Mesendoderm (in vitro differentiated cells): ENCODE measurements around the gene SUCO.
"Not testable (repeated sequence)": the region's sequence is repeated elsewhere in the genome, so short reads cannot be mapped to it uniquely, and the experiment has no call there.

Source experiments
- DNase-seq: peaks from one replicate; pipeline ENCODE4 v3.0.0; 2013
- H2AK5ac ChIP-seq: 2 replicates; pipeline ENCODE4 v1.6.1; 2013; ENCODE audit warnings: low read length, inconsistent platforms
- H2BK120ac ChIP-seq: 2 replicates; pipeline ENCODE4 v1.6.1; 2013; ENCODE audit warnings: low read depth, mild to moderate bottlenecking, low read length, moderate library complexity, mixed read lengths
- H2BK15ac ChIP-seq: replicated peaks from 2 replicates; pipeline ENCODE4 v1.6.1; 2013; ENCODE audit warnings: low read depth, mild to moderate bottlenecking, moderate library complexity
- H2BK5ac ChIP-seq: 2 replicates; pipeline ENCODE4 v1.6.1; 2013; ENCODE audit warnings: low read length, inconsistent platforms
- H3K18ac ChIP-seq: 2 replicates; pipeline ENCODE4 v1.6.1; 2013; ENCODE audit warnings: mild to moderate bottlenecking, low read length, mixed read lengths
- H3K23ac ChIP-seq: one replicate; pipeline ENCODE4 v1.6.1; 2013; ENCODE audit warnings: low read length
- H3K27ac ChIP-seq: 2 replicates; pipeline ENCODE4 v1.5.1; 2013; ENCODE audit warnings: low read depth, mild to moderate bottlenecking, inconsistent platforms, low read length, moderate library complexity
- H3K27me3 ChIP-seq: 2 replicates; pipeline ENCODE4 v1.6.1; 2013; ENCODE audit warnings: low read length, control low read depth, mild to moderate bottlenecking, inconsistent platforms; ENCODE audit not compliant: insufficient read depth, poor library complexity
- H3K36me3 ChIP-seq: 2 replicates; pipeline ENCODE4 v1.6.1; 2013; ENCODE audit warnings: low read length, inconsistent platforms; ENCODE audit not compliant: control insufficient read depth, insufficient read depth
- H3K4ac ChIP-seq: one replicate; pipeline ENCODE4 v1.6.1; 2013; ENCODE audit warnings: low read depth, mild to moderate bottlenecking, low read length, moderate library complexity
- H3K4me1 ChIP-seq: 2 replicates; pipeline ENCODE4 v1.6.1; 2013; ENCODE audit warnings: low read depth, low read length, inconsistent platforms; ENCODE audit not compliant: control insufficient read depth
- H3K4me2 ChIP-seq: 2 replicates; pipeline ENCODE4 v1.6.1; 2013; ENCODE audit warnings: low read length
- H3K4me3 ChIP-seq: 2 replicates; pipeline ENCODE4 v1.5.1; 2013; ENCODE audit warnings: mild to moderate bottlenecking, low read length
- H3K56ac ChIP-seq: one replicate; pipeline ENCODE4 v1.6.1; 2013; ENCODE audit warnings: low read length
- H3K79me1 ChIP-seq: 2 replicates; pipeline ENCODE4 v1.6.1; 2013; ENCODE audit warnings: low read length, inconsistent platforms
- H3K79me2 ChIP-seq: 2 replicates; pipeline ENCODE4 v1.6.1; 2013; ENCODE audit warnings: mild to moderate bottlenecking, low read length; ENCODE audit not compliant: control insufficient read depth, insufficient read depth
- H3K9ac ChIP-seq: 2 replicates; pipeline ENCODE4 v1.6.1; 2013; ENCODE audit warnings: low read length, inconsistent platforms
- H4K5ac ChIP-seq: one replicate; pipeline ENCODE4 v1.6.1; 2013; ENCODE audit warnings: low read length
- H4K8ac ChIP-seq: one replicate; pipeline ENCODE4 v1.6.1; 2013; ENCODE audit warnings: low read depth, mild to moderate bottlenecking, control low read depth, low read length, moderate library complexity
- WGBS: extraction: QIAGEN DNeasy Blood & Tissue Kit; methylation state at CpG from one replicate; pipeline ENCODE4 v1.1.7; 2013; ENCODE audit warnings: low lambda C conversion rate, missing lambda C conversion rate; ENCODE audit not compliant: insufficient coverage; ENCODE audit errors: extremely low coverage; 5-methylcytosine and 5-hydroxymethylcytosine counted together

The SUCO gene

DNA sequence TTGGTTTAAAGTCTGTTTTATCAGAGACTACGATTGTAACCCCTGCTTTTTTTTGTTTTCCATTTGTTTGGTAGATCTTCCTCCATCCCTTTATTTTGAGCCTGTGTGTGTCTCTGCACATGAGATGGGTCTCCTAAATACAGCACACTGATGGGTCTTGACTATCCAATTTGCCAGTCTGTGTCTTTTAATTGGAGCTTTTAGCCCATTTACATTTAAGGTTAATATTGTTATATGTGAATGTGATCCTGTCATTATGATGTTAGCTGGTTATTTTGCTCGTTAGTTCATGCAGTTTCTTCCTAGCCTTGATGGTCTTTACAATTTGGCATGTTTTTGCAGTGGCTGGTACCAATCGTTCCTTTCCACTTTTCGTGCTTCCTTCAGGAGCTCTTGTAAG, 62.1 kb downstream of the SUCO start:
- H3K9ac ChIP-seq, H3K23ac ChIP-seq, H3K27ac ChIP-seq, H2BK120ac ChIP-seq, H2BK15ac ChIP-seq, H3K27me3 ChIP-seq, H3K79me2 ChIP-seq, H3K56ac ChIP-seq, H3K79me1 ChIP-seq, H3K4ac ChIP-seq, H3K36me3 ChIP-seq, H3K4me3 ChIP-seq, H2BK5ac ChIP-seq, H4K5ac ChIP-seq, H3K4me1 ChIP-seq, H4K8ac ChIP-seq, H3K4me2 ChIP-seq, H2AK5ac ChIP-seq, H3K18ac ChIP-seq, DNase-seq: not testable (repeated sequence)
- no CpG with 5 or more reads among the region's 4 CpGs for WGBS

- H2BK5ac ChIP-seq, H3K9ac ChIP-seq, H2BK120ac ChIP-seq, H3K18ac ChIP-seq, H3K79me1 ChIP-seq, H4K5ac ChIP-seq, H2AK5ac ChIP-seq, H3K79me2 ChIP-seq, H4K8ac ChIP-seq, DNase-seq, H3K27me3 ChIP-seq, H3K56ac ChIP-seq, H2BK15ac ChIP-seq, H3K4ac ChIP-seq, H3K4me3 ChIP-seq, H3K4me2 ChIP-seq, H3K4me1 ChIP-seq, H3K23ac ChIP-seq, H3K27ac ChIP-seq, H3K36me3 ChIP-seq: not testable (repeated sequence)
- WGBS: no CpG with 5 or more reads among the region's 10 CpGs
Measured at GRCh38 chr1:172596782-172597181, 63.8 kb downstream of the SUCO start.

DNA sequence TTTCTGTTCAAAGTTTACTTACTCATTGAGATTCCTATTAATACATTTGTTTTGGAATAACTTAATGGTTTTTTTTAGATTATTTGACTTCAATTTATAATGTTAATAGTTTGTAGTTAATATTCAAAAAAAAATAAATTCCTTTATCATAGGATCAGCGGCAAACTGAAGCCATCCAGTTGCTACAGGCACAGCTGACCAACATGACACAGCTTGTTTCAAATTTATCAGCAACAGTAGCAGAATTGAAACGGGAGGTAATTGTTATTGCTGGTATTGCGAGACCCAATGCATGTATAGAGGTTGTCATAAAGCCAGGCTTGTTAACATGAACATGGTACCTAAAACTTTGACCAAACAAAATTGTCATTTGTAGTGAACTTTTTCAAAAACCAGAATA, 67.0 kb downstream of the SUCO start:
- Histone ChIP-seq H3K79me2 (no peaks in the 10 kb centered on the region), H3K9ac (no peak overlapping the region), H3K4me2 (no peak overlapping the region), H3K36me3 (no peaks in the 10 kb centered on the region), H3K4ac (no peak overlapping the region), H3K27me3 (no peaks in the 10 kb centered on the region), H2AK5ac (no peak overlapping the region), H3K27ac (no peak overlapping the region), H3K23ac (no peak overlapping the region), H3K4me1 (no peaks in the 10 kb centered on the region), H3K56ac (no peak overlapping the region), H2BK5ac (no peak overlapping the region), H2BK15ac (no peak overlapping the region), H3K4me3 (no peak overlapping the region), H4K8ac (no peak overlapping the region), H3K18ac (no peak overlapping the region), H2BK120ac (no peak overlapping the region), H3K79me1 (no peaks in the 10 kb centered on the region), H4K5ac (no peak overlapping the region)
- no CpG with 5 or more reads among the region's 3 CpGs for WGBS
- DNase-seq: no peak

GRCh38 chr1:172600615-172601014, 67.7 kb downstream of the SUCO start:
- Histone ChIP-seq H3K4me3 (no peak overlapping the region), H3K4me1 (no peaks in the 10 kb centered on the region), H3K56ac (no peak overlapping the region), H3K23ac (no peak overlapping the region), H2BK120ac (no peak overlapping the region), H3K27ac (no peak overlapping the region), H3K4me2 (no peak overlapping the region), H3K4ac (no peak overlapping the region), H3K79me2 (no peaks in the 10 kb centered on the region), H3K27me3 (no peaks in the 10 kb centered on the region), H2AK5ac (no peak overlapping the region), H3K36me3 (no peaks in the 10 kb centered on the region), H3K9ac (no peak overlapping the region), H4K8ac (no peak overlapping the region), H2BK5ac (no peak overlapping the region), H3K79me1 (no peaks in the 10 kb centered on the region), H3K18ac (no peak overlapping the region), H4K5ac (no peak overlapping the region), H2BK15ac (no peak overlapping the region)
- WGBS: no CpG with 5 or more reads among the region's 1 CpG
- DNase-seq: peak; percentile 60

DNA sequence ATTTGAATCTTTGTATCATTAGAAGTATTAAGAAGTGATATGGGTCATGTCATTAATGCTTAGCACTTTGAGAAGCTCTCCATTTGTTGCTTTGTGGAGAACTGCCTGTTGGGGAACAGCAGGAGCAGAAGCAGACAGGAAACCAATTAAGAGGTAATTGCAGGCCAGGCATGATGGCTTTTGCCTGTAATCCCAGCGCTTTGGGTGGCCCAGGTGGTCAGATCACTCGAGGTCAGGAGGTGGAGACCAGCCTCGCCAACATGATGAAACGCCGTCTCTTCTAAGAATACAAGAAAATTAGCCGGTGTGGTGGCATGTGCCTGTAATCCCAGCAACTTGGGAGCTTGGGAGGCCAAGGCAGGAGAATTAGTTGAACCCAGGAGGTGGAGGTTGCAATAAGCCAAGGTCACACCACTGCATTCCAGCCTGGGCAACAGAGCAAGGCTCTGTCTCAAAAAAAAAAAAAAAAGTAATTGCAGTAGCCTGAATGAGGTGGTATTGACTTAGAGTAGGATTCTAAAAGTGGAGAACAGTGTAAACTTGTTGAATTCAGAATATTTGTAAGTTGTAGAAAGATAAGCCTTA, 68.2 kb downstream of the SUCO start:
- no peaks in the 10 kb centered on the region for H3K79me2 ChIP-seq
- H3K36me3 ChIP-seq: no peaks in the 10 kb centered on the region
- no peak overlapping the region for H4K8ac ChIP-seq
- no peaks in the 10 kb centered on the region for H3K4me1 ChIP-seq
- H3K23ac ChIP-seq: no peak overlapping the region
- peak; percentile 51 for DNase-seq
- H3K56ac ChIP-seq: no peak overlapping the region
- H3K79me1 ChIP-seq: no peaks in the 10 kb centered on the region
- no peak overlapping the region for H3K4me2 ChIP-seq
- no peaks in the 10 kb centered on the region for H3K27me3 ChIP-seq
- WGBS: no CpG with 5 or more reads among the region's 6 CpGs
- H3K18ac ChIP-seq: no peak overlapping the region
- no peak overlapping the region for H3K4ac ChIP-seq
- H3K27ac ChIP-seq: no peak overlapping the region
- H2BK120ac ChIP-seq: no peak overlapping the region
- no peak overlapping the region for H2BK5ac ChIP-seq
- H3K4me3 ChIP-seq: no peak overlapping the region
- no peak overlapping the region for H4K5ac ChIP-seq
- H3K9ac ChIP-seq: no peak overlapping the region
- H2AK5ac ChIP-seq: no peak overlapping the region
- H2BK15ac ChIP-seq: no peak overlapping the region

DNA sequence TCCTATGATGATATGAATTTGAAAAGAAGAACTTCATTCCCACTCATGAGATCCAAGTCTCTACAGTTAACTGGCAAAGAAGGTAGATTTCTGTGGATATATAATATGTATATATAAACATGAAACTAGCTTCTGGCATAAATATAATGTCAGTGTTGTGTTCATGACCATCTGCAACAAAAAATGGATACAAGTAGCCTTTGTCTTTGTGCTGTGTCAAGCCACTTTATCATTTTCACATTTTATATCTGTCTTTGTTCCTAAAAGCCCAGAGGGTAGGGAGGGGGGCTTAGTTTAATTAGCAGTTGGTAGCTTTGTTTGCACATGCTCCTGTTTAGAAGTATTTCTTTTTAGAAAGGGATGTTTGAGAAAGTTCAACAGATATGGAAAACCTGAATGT, 69.8 kb downstream of the SUCO start:
- no peak overlapping the region for H3K18ac ChIP-seq
- DNase-seq: no peak
- H2BK120ac ChIP-seq: no peak overlapping the region
- no peaks in the 10 kb centered on the region for H3K36me3 ChIP-seq
- H3K9ac ChIP-seq: no peak overlapping the region
- no peaks in the 10 kb centered on the region for H3K27me3 ChIP-seq
- H3K23ac ChIP-seq: no peak overlapping the region
- H3K79me2 ChIP-seq: no peaks in the 10 kb centered on the region
- H3K4me3 ChIP-seq: no peak overlapping the region
- no peak overlapping the region for H2AK5ac ChIP-seq
- H4K8ac ChIP-seq: no peak overlapping the region
- H2BK5ac ChIP-seq: no peak overlapping the region
- no peak overlapping the region for H3K4me2 ChIP-seq
- no peak overlapping the region for H4K5ac ChIP-seq
- no peak overlapping the region for H2BK15ac ChIP-seq
- no peak overlapping the region for H3K56ac ChIP-seq
- H3K4me1 ChIP-seq: no peaks in the 10 kb centered on the region
- H3K4ac ChIP-seq: no peak overlapping the region
- H3K27ac ChIP-seq: no peak overlapping the region
- no peaks in the 10 kb centered on the region for H3K79me1 ChIP-seq
